Neural cell (in vitro differentiated cells): ENCODE results near the gene ADD2. TPM values are rescaled to one million over a fixed set of nuclear protein-coding genes. Genes with fewer than 3 reads are reported as not detected.

ENCODE experiments used
- H2AFZ ChIP-seq: fragments of 200-600, 300-800 bp; sonication (generic), shearing (Covaris generic); 2 replicates; pipeline ENCODE4 v1.6.0; 2014; ENCODE audit warnings: low read depth, mild to moderate bottlenecking, antibody characterized with exemption, low read length, moderate library complexity
- H3F3A ChIP-seq: fragments of 200-600 bp; shearing (Covaris generic); 2 replicates; pipeline ENCODE4 v1.6.1; 2016; ENCODE audit warnings: mild to moderate bottlenecking, moderate library complexity, mixed read lengths, antibody characterized with exemption, low read length; ENCODE audit not compliant: insufficient read depth, poor library complexity, severe bottlenecking
- H3K27ac ChIP-seq: fragments of 200-600, 300-800 bp; sonication (generic), shearing (Covaris generic); 2 replicates; pipeline ENCODE4 v1.5.1; 2014; ENCODE audit warnings: mild to moderate bottlenecking, low read length, moderate library complexity
- H3K27me3 ChIP-seq: fragments of 300-800, 200-600 bp; sonication (generic), shearing (Covaris generic); 2 replicates; pipeline ENCODE4 v1.6.0; 2014; ENCODE audit warnings: mild to moderate bottlenecking, low read depth, low read length, moderate library complexity; ENCODE audit not compliant: insufficient read depth
- H3K36me3 ChIP-seq: fragments of 300-800, 200-600 bp; sonication (generic), shearing (Covaris generic); 2 replicates; pipeline ENCODE4 v1.5.1; 2014; ENCODE audit warnings: mild to moderate bottlenecking, antibody characterized with exemption, low read length, moderate library complexity; ENCODE audit not compliant: insufficient read depth
- H3K4me2 ChIP-seq: fragments of 300-800, 200-600 bp; sonication (generic), shearing (Covaris generic); 2 replicates; pipeline ENCODE4 v1.6.0; 2014; ENCODE audit warnings: mild to moderate bottlenecking, low read length
- H3K4me3 ChIP-seq: fragments of 300-800, 200-600 bp; sonication (generic), shearing (Covaris generic); 2 replicates; pipeline ENCODE4 v1.5.1; 2014; ENCODE audit warnings: mild to moderate bottlenecking, low read length, moderate library complexity
- H3K79me2 ChIP-seq: fragments of 200-600 bp; shearing (Covaris generic); replicated peaks from 2 replicates; pipeline ENCODE4 v1.6.0; 2014; ENCODE audit warnings: mild to moderate bottlenecking, low read length, moderate library complexity; ENCODE audit not compliant: insufficient read depth
- H3K9ac ChIP-seq: fragments of 300-800, 200-600 bp; sonication (generic), shearing (Covaris generic); 2 replicates; pipeline ENCODE4 v1.6.1; 2016; ENCODE audit warnings: mild to moderate bottlenecking, low read length, mixed read lengths
- H3K9me2 ChIP-seq: fragments of 200-600 bp; shearing (Covaris generic); 2 replicates; pipeline ENCODE4 v1.6.1; 2016; ENCODE audit warnings: mild to moderate bottlenecking, low read length, mixed read lengths; ENCODE audit not compliant: insufficient read depth
- H3K9me3 ChIP-seq: fragments of 200-600, 300-800 bp; sonication (generic), shearing (Covaris generic); 2 replicates; pipeline ENCODE4 v1.6.1; 2016; ENCODE audit warnings: mild to moderate bottlenecking, mixed run types, low read length, moderate library complexity, mixed read lengths
- H4K20me1 ChIP-seq: fragments of 200-600 bp; shearing (Covaris generic); 2 replicates; pipeline ENCODE4 v1.6.1; 2016; ENCODE audit warnings: mild to moderate bottlenecking, mixed run types; ENCODE audit not compliant: insufficient read depth
- EP300 ChIP-seq: fragments of 450-650 bp; conservative IDR thresholded peaks from 2 replicates; pipeline ENCODE4 v1.6.1; 2014; ENCODE audit warnings: antibody characterized with exemption, mild to moderate bottlenecking, moderate library complexity; ENCODE audit not compliant: poor library complexity, severe bottlenecking
- EZH2 ChIP-seq: fragments of 200-600, 300-800 bp; shearing (Covaris generic), sonication (generic); IDR thresholded peaks from 2 replicates; pipeline ENCODE4 v1.6.1; 2014; ENCODE audit warnings: antibody characterized with exemption, low read length, borderline replicate concordance, mild to moderate bottlenecking; ENCODE audit not compliant: insufficient read depth, poor library complexity, severe bottlenecking
- MXI1 ChIP-seq: fragments of 450-650 bp; conservative IDR thresholded peaks from 2 replicates; pipeline ENCODE4 v1.6.1; 2014; ENCODE audit warnings: antibody characterized with exemption, mild to moderate bottlenecking; ENCODE audit not compliant: poor library complexity, severe bottlenecking
- POLR2AphosphoS5 ChIP-seq: IDR thresholded peaks from 2 replicates; pipeline ENCODE4 v1.6.1; 2012
- RAD21 ChIP-seq: fragments of 450-650 bp; conservative IDR thresholded peaks from 2 replicates; pipeline ENCODE4 v1.6.1; 2014; ENCODE audit warnings: antibody characterized with exemption, mild to moderate bottlenecking, moderate library complexity
- SMC3 ChIP-seq: fragments of 450-650 bp; conservative IDR thresholded peaks from 2 replicates; pipeline ENCODE4 v1.6.1; 2014; ENCODE audit warnings: antibody characterized with exemption, mild to moderate bottlenecking, moderate library complexity; ENCODE audit not compliant: poor library complexity
- TAF1 ChIP-seq: IDR thresholded peaks from 2 replicates; pipeline ENCODE4 v1.6.1; 2012; ENCODE audit warnings: low read depth
- polyA plus RNA-seq: library from polyadenylated mRNA; depleted of rRNA; stranded (reverse); fragments of >200 nt; gene quantifications from 2 replicates; pipeline ENCODE4 v1.2.3, GENCODE V29; 2014
- TF ChIP-seq, protein P1 (sequence below): fragments of 450-650 bp; IDR thresholded peaks from 2 replicates; pipeline ENCODE4 v1.5.1; 2014; ENCODE audit warnings: antibody characterized with exemption, mild to moderate bottlenecking, moderate library complexity; ENCODE audit not compliant: poor library complexity, severe bottlenecking
- TF ChIP-seq, protein P2 (sequence below): IDR thresholded peaks from 2 replicates; pipeline ENCODE4 v1.6.1; 2012; ENCODE audit warnings: borderline replicate concordance

ADD2 gene
- polyA plus RNA-seq, 1 donor from 2014 or later, result 52.5 TPM

DNA sequence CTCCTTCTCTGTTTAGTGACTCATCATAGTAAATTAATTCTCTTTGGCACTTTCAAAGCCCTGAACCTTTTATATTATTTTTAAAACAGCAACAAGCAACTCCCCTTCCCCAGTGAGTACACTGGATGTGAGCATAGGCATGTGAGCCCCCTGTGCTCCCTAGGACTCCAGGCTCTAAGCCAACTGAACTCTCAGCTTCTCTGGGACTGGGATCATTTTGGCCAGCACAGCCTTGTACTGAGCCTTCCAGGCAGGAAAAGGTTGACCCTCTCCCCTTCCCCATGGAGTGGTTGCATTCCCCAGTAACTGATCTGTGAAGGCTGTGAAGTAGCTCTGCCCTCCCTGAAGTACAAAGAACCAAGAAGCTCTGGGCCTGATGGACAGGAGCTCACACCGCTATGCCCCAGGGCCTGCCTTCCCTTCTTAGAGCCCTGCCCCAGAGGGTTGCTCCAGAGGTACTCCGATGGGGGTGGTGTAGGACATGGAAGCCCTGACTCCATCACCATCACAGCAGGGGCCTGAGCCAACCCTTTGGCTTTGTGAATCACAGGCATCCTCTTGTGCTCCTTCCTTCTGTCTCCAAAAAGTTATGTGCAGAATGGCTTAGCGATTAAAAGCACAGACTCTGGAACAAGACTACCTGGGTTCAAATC is 57.8 kb downstream of the ADD2 start:
- no peaks in the 10 kb centered on the region for H3K36me3 ChIP-seq
- no peaks in the 10 kb centered on the region for H3K27me3 ChIP-seq
- H3K79me2 ChIP-seq, result peaks cover 8% of the 10 kb centered on the region
- no peaks in the 10 kb centered on the region for H3F3A ChIP-seq
- no peak overlapping the region for H3K4me2 ChIP-seq
- no peak overlapping the region for H2AFZ ChIP-seq
- H3K9me2 ChIP-seq, result no peaks in the 10 kb centered on the region
- H3K27ac ChIP-seq, result no peak overlapping the region
- no peak overlapping the region for H3K4me3 ChIP-seq
- H4K20me1 ChIP-seq, result no peaks in the 10 kb centered on the region
- no peak overlapping the region for H3K9ac ChIP-seq
- H3K9me3 ChIP-seq, result no peaks in the 10 kb centered on the region
- TF ChIP-seq, protein P1, sequence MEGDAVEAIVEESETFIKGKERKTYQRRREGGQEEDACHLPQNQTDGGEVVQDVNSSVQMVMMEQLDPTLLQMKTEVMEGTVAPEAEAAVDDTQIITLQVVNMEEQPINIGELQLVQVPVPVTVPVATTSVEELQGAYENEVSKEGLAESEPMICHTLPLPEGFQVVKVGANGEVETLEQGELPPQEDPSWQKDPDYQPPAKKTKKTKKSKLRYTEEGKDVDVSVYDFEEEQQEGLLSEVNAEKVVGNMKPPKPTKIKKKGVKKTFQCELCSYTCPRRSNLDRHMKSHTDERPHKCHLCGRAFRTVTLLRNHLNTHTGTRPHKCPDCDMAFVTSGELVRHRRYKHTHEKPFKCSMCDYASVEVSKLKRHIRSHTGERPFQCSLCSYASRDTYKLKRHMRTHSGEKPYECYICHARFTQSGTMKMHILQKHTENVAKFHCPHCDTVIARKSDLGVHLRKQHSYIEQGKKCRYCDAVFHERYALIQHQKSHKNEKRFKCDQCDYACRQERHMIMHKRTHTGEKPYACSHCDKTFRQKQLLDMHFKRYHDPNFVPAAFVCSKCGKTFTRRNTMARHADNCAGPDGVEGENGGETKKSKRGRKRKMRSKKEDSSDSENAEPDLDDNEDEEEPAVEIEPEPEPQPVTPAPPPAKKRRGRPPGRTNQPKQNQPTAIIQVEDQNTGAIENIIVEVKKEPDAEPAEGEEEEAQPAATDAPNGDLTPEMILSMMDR, result no peak
- TF ChIP-seq EZH2 (no peak), MXI1 (no peak), EP300 (no peak), TAF1 (no peak), SMC3 (no peak), POLR2AphosphoS5 (no peak), RAD21 (no peak)
- TF ChIP-seq, protein P2, sequence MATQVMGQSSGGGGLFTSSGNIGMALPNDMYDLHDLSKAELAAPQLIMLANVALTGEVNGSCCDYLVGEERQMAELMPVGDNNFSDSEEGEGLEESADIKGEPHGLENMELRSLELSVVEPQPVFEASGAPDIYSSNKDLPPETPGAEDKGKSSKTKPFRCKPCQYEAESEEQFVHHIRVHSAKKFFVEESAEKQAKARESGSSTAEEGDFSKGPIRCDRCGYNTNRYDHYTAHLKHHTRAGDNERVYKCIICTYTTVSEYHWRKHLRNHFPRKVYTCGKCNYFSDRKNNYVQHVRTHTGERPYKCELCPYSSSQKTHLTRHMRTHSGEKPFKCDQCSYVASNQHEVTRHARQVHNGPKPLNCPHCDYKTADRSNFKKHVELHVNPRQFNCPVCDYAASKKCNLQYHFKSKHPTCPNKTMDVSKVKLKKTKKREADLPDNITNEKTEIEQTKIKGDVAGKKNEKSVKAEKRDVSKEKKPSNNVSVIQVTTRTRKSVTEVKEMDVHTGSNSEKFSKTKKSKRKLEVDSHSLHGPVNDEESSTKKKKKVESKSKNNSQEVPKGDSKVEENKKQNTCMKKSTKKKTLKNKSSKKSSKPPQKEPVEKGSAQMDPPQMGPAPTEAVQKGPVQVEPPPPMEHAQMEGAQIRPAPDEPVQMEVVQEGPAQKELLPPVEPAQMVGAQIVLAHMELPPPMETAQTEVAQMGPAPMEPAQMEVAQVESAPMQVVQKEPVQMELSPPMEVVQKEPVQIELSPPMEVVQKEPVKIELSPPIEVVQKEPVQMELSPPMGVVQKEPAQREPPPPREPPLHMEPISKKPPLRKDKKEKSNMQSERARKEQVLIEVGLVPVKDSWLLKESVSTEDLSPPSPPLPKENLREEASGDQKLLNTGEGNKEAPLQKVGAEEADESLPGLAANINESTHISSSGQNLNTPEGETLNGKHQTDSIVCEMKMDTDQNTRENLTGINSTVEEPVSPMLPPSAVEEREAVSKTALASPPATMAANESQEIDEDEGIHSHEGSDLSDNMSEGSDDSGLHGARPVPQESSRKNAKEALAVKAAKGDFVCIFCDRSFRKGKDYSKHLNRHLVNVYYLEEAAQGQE, result no peak

DNA sequence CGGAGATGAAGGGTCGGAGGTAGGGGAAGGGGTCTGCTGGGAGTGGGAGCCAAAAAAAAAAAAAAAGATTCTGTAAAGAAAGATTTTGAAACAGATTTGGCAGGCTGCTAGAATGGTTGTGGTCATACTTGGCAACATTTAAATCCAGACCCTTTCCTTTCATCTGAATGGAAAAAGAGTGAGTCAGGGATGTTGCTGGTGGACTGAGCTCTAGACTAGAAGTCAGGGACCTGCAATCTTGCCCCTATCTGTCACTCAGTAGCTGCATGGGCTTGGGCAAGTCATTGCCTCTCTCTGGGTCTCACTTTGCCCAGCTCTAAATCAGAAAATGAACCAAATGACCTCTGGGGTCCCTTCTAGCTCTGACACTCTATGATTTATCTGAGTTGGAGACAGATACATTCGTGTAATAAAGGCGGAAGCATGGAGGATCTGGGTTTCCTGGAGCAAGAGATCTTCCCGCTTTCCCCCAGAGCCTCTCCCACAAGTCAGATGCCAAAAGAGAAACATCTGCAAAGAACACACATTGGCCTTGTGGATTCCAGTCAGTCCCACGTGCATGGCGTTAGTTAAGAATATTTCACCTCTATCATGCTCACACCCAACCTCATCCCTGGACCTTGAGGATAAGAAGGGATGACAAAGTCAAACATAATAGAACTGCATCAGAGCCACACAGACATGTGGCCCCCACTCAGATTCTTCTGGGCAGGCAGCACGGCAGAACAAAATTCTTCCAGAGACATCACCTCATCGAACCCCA is 58.5 kb downstream of the ADD2 start:
- Histone ChIP-seq H3K9me2 (no peaks in the 10 kb centered on the region), H3K27me3 (no peaks in the 10 kb centered on the region), H3F3A (no peaks in the 10 kb centered on the region), H3K36me3 (no peaks in the 10 kb centered on the region), H3K9ac (no peak overlapping the region), H2AFZ (no peak overlapping the region), H3K4me3 (no peak overlapping the region), H3K9me3 (no peaks in the 10 kb centered on the region), H3K27ac (no peak overlapping the region), H4K20me1 (no peaks in the 10 kb centered on the region), H3K79me2 (peaks cover 3% of the 10 kb centered on the region), H3K4me2 (no peak overlapping the region)
- TF ChIP-seq SMC3, result no peak
- TF ChIP-seq, protein P2, result no peak
- no peak for TF ChIP-seq TAF1
- TF ChIP-seq, protein P1, result no peak
- TF ChIP-seq POLR2AphosphoS5, result no peak
